ENCODE measurements around the gene PIK3CG.

GRCh38 chr7:106858618-106859532 lies 6.2 kb upstream of the PIK3CG start:
- TF ChIP-seq POLR2A (IDR thresholded peaks at IDR 0.05; ENCODE audit: low read depth, low read length) (no peak), POLR2AphosphoS5 (IDR thresholded peaks at IDR 0.05; ENCODE audit: low read depth, low read length) (no peak), SPI1 (IDR thresholded peaks at IDR 0.05; ENCODE audit: low read depth, low read length) (no peak), TAF1 (IDR thresholded peaks at IDR 0.05; ENCODE audit: low read depth, low read length) (no peak)

All from GM12891 (cell line).